NCI-H2081 treated with DMSO at 0.1 percent for 48 hours (cell line): ENCODE results near the gene SUGP1.
"Not testable (repeated sequence)": the region's sequence is repeated elsewhere in the genome, so short reads cannot be mapped to it uniquely, and the experiment has no call there.

ENCODE experiments used
- DNase-seq: peaks from one replicate; lab custom pipeline; 2025; lab: John Stamatoyannopoulos, UW

SUGP1 gene

GRCh38 chr19:19263886-19264487 is 56.3 kb downstream of the SUGP1 start:
- DNase-seq = no peak

- DNase-seq = no peak
Measured at GRCh38 chr19:19262190-19263057, 57.9 kb downstream of the SUGP1 start.

- no peak for DNase-seq
Measured at GRCh38 chr19:19261350-19262189, 58.7 kb downstream of the SUGP1 start.

GRCh38 chr19:19260417-19261214 is 59.7 kb downstream of the SUGP1 start:
- no peak for DNase-seq

- DNase-seq = peak; percentile 8
Measured at GRCh38 chr19:19259741-19260140, 60.6 kb downstream of the SUGP1 start.

GRCh38 chr19:19258589-19259338 is 61.5 kb downstream of the SUGP1 start:
- no peak for DNase-seq

- no peak for DNase-seq
Measured at GRCh38 chr19:19257836-19258588, 62.3 kb downstream of the SUGP1 start.

- DNase-seq = no peak
Measured at GRCh38 chr19:19257137-19257536, 63.2 kb downstream of the SUGP1 start.

- DNase-seq = no peak
Measured at GRCh38 chr19:19256072-19256969, 64.0 kb downstream of the SUGP1 start.

- DNase-seq = not testable (repeated sequence)
Measured at GRCh38 chr19:19253409-19253808, 66.9 kb downstream of the SUGP1 start.

GRCh38 chr19:19250196-19250801 is 70.0 kb downstream of the SUGP1 start:
- no peak for DNase-seq

- DNase-seq = no peak
Measured at GRCh38 chr19:19240476-19240875, 79.8 kb downstream of the SUGP1 start.

- no peak for DNase-seq
Measured at GRCh38 chr19:19239675-19240074, 80.6 kb downstream of the SUGP1 start.

GRCh38 chr19:19238126-19238894 is 82.0 kb downstream of the SUGP1 start:
- no peak for DNase-seq

- no peak for DNase-seq
Measured at GRCh38 chr19:19236173-19236572, 84.1 kb downstream of the SUGP1 start.

GRCh38 chr19:19234220-19234816 is 86.0 kb downstream of the SUGP1 start:
- no peak for DNase-seq

GRCh38 chr19:19232261-19232721 is 88.0 kb downstream of the SUGP1 start:
- DNase-seq = no peak
